OCI-LY1 (cell line): ENCODE measurements around the gene ANKRD60.

Experiments used
- H2AFZ ChIP-seq: fragments of 200-600 bp; sonication (generic), shearing (Covaris generic); 2 replicates; pipeline ENCODE4 v1.6.0; 2014; ENCODE audit warnings: antibody characterized with exemption, mild to moderate bottlenecking, low read length
- H3F3A ChIP-seq: fragments of 200-600 bp; sonication (generic), shearing (Covaris generic); 2 replicates; pipeline ENCODE4 v1.6.0; 2014; ENCODE audit warnings: mild to moderate bottlenecking, antibody characterized with exemption, low read length, moderate library complexity; ENCODE audit not compliant: insufficient read depth
- H3K27ac ChIP-seq: fragments of 200-600 bp; sonication (generic); 2 replicates; pipeline ENCODE4 v1.5.1; 2014; ENCODE audit warnings: low read length, mixed run types, mild to moderate bottlenecking, low read depth; ENCODE audit not compliant: poor library complexity, severe bottlenecking
- H3K27me3 ChIP-seq: fragments of 200-600 bp; sonication (generic); 2 replicates; pipeline ENCODE4 v1.6.0; 2014; ENCODE audit warnings: antibody characterized with exemption, mild to moderate bottlenecking, low read length, moderate library complexity; ENCODE audit not compliant: insufficient read depth
- H3K36me3 ChIP-seq: fragments of 200-600 bp; sonication (generic); 2 replicates; pipeline ENCODE4 v1.6.1; 2014; ENCODE audit warnings: mild to moderate bottlenecking, antibody characterized with exemption, low read length, moderate library complexity, mixed read lengths; ENCODE audit not compliant: insufficient read depth
- H3K4me1 ChIP-seq: fragments of 200-600 bp; sonication (generic); 2 replicates; pipeline ENCODE4 v1.5.1; 2014; ENCODE audit warnings: mild to moderate bottlenecking, low read length, moderate library complexity; ENCODE audit not compliant: insufficient read depth, severe bottlenecking
- H3K4me2 ChIP-seq: fragments of 200-600 bp; sonication (generic), shearing (Covaris generic); 2 replicates; pipeline ENCODE4 v1.6.1; 2014; ENCODE audit warnings: low read length
- H3K4me3 ChIP-seq: fragments of 200-600 bp; sonication (generic); 2 replicates; pipeline ENCODE4 v1.5.1; 2014; ENCODE audit warnings: low read length, low read depth, mild to moderate bottlenecking, mixed read lengths; ENCODE audit not compliant: poor library complexity, severe bottlenecking
- H3K79me2 ChIP-seq: fragments of 200-600 bp; shearing (Covaris generic); 2 replicates; pipeline ENCODE4 v1.6.1; 2016; ENCODE audit warnings: mixed run types, low read length, mixed read lengths; ENCODE audit not compliant: insufficient read depth
- H3K9ac ChIP-seq: fragments of 200-600 bp; sonication (generic), shearing (Covaris generic); 2 replicates; pipeline ENCODE4 v1.6.1; 2014; ENCODE audit warnings: mild to moderate bottlenecking, low read length, mixed read lengths
- H3K9me2 ChIP-seq: fragments of 200-600 bp; sonication (generic), shearing (Covaris generic); 2 replicates; pipeline ENCODE4 v1.6.1; 2014; ENCODE audit warnings: low read depth, mild to moderate bottlenecking, low read length, mixed read lengths
- H3K9me3 ChIP-seq: fragments of 200-600 bp; shearing (Covaris generic); 2 replicates; pipeline ENCODE4 v1.6.1; 2014; ENCODE audit warnings: low read length, mixed read lengths
- H4K20me1 ChIP-seq: fragments of 200-600 bp; sonication (generic), shearing (Covaris generic); 2 replicates; pipeline ENCODE4 v1.6.0; 2016; ENCODE audit warnings: mild to moderate bottlenecking, low read length; ENCODE audit not compliant: insufficient read depth
- CTCF ChIP-seq: fragments of 200-600 bp; sonication (generic), shearing (Covaris generic); IDR thresholded peaks from 2 replicates; pipeline ENCODE4 v1.5.1; 2017; ENCODE audit warnings: mild to moderate bottlenecking, antibody characterized with exemption, low read length, moderate library complexity, mixed read lengths
- EZH2 ChIP-seq: fragments of 200-600 bp; sonication (generic), shearing (Covaris generic); IDR thresholded peaks from 2 replicates; pipeline ENCODE4 v1.8.0; 2017; ENCODE audit warnings: borderline replicate concordance, mixed run types, mild to moderate bottlenecking, antibody characterized with exemption, low read length, moderate library complexity, mixed read lengths

ANKRD60 gene

GRCh38 chr20:58256307-58256706 lies 27.9 kb upstream of the ANKRD60 start:
- Histone ChIP-seq H3K9me2 (no peaks in the 10 kb centered on the region), H3K4me3 (no peak overlapping the region), H3K36me3 (peaks cover 21% of the 10 kb centered on the region), H2AFZ (no peak overlapping the region), H3K79me2 (no peaks in the 10 kb centered on the region), H3K9ac (no peak overlapping the region), H3K9me3 (0 out of 2 replicates have a peak, but pooled peaks cover 3% of the 10 kb centered on the region), H3K4me2 (no peak overlapping the region), H3F3A (no peaks in the 10 kb centered on the region), H3K27me3 (no peaks in the 10 kb centered on the region), H3K27ac (no peak overlapping the region), H4K20me1 (no peaks in the 10 kb centered on the region), H3K4me1 (no peaks in the 10 kb centered on the region)
- no peak for TF ChIP-seq CTCF
- TF ChIP-seq EZH2: no peak

GRCh38 chr20:58254890-58255289 lies 26.4 kb upstream of the ANKRD60 start:
- TF ChIP-seq EZH2 (no peak), CTCF (no peak)
- Histone ChIP-seq H2AFZ (no peak overlapping the region), H3K4me2 (no peak overlapping the region), H3F3A (no peaks in the 10 kb centered on the region), H3K4me3 (no peak overlapping the region), H4K20me1 (no peaks in the 10 kb centered on the region), H3K9me3 (0 out of 2 replicates have a peak, but pooled peaks cover 3% of the 10 kb centered on the region), H3K36me3 (peaks cover 27% of the 10 kb centered on the region), H3K9me2 (no peaks in the 10 kb centered on the region), H3K9ac (no peak overlapping the region), H3K4me1 (no peaks in the 10 kb centered on the region), H3K27me3 (no peaks in the 10 kb centered on the region), H3K27ac (no peak overlapping the region), H3K79me2 (no peaks in the 10 kb centered on the region)

- Histone ChIP-seq H3K79me2 (no peaks in the 10 kb centered on the region), H2AFZ (no peak overlapping the region), H3K9me3 (no peaks in the 10 kb centered on the region), H3K27ac (no peak overlapping the region), H3K4me3 (no peak overlapping the region), H3K4me1 (no peaks in the 10 kb centered on the region), H4K20me1 (no peaks in the 10 kb centered on the region), H3F3A (no peaks in the 10 kb centered on the region), H3K4me2 (no peak overlapping the region), H3K36me3 (peaks cover 26% of the 10 kb centered on the region), H3K9ac (no peak overlapping the region), H3K27me3 (no peaks in the 10 kb centered on the region), H3K9me2 (no peaks in the 10 kb centered on the region)
- TF ChIP-seq CTCF (no peak), EZH2 (no peak)
These were observed 23.6 kb upstream of the ANKRD60 start for GRCh38 chr20:58251979-58252591.
